ENCODE measurements around the gene CTSS.
A peak's percentile ranks its signal among the peaks of the same experiment; 100 is the strongest.

The CTSS gene

DNA sequence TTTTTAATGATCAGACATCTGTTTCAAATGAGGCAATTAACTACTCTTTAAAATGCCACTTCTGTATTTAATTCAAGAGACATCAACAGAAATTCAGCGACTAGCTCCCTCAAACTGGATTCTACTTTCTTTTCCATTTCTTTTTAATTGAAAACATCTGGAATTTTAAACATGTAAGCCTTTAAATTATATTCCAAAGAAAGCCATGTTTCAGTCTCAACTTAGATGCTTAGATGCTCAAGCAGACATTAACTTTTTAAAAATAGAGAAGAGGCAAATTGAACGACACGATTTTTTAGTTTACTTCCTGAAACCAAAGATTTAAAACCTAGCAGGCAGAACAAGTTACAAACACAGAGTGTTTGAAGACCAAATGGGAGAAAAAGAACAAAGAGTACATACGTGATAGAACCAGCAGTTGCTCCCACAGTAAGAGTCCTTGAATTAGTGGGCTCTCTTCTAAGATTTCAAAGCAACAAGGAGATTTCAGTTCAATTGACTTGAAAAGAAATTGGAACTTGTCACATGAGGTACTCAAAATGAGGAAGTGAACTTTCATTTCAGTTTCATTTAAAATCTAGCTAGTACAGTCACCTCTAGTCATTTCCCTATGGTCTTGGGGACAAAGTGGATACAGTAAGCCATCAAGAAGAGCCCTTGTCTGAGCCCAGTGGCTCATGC lies at the start of gene CTSS:
TSS of gene CTSS (minus strand) at position 483 of the 681 bp plus-strand sequence. CDS start 1,015 bp downstream, outside the sequence.
- TF ChIP-seq, protein P1, sequence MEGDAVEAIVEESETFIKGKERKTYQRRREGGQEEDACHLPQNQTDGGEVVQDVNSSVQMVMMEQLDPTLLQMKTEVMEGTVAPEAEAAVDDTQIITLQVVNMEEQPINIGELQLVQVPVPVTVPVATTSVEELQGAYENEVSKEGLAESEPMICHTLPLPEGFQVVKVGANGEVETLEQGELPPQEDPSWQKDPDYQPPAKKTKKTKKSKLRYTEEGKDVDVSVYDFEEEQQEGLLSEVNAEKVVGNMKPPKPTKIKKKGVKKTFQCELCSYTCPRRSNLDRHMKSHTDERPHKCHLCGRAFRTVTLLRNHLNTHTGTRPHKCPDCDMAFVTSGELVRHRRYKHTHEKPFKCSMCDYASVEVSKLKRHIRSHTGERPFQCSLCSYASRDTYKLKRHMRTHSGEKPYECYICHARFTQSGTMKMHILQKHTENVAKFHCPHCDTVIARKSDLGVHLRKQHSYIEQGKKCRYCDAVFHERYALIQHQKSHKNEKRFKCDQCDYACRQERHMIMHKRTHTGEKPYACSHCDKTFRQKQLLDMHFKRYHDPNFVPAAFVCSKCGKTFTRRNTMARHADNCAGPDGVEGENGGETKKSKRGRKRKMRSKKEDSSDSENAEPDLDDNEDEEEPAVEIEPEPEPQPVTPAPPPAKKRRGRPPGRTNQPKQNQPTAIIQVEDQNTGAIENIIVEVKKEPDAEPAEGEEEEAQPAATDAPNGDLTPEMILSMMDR (IDR thresholded peaks at IDR 0.05; ENCODE audit: low read depth, low read length) = no peak
- H3K4me3 ChIP-seq (ENCODE audit: low read depth, low read length) = peak within 1 kb of the TSS; percentile 38

DNA sequence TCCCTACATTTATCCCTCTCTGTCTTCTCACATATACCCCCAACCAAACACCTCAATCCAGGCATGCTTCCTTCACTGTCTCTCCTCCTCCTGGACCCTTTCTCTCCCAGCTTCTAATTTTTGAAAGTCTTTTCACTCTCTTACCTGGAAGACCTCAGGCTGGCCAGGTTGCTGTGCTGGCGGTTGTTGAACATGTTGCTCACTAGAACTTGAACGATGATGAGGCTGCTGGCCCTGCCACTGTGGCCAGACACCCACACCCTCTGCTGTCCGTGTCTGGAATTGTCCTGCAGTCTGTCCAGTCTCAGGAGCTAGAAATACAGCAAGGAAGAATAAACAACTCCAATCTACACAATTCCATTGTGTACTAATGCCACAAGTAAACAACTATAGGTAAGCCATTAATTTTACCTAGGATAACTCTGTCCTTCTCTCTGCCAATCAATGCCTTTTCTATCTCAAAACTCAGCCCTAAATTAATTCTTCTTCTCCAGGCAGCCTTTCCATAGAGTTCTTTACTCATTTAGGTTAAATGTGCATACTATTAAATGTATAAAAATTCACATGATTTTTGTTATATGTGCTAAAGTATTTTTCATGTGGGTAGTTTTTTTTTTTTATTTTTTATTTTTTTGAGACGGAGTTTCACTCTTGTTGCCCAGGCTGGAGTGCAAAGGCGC lies 47.6 kb upstream of the CTSS start:
- no peak overlapping the region for H3K4me3 ChIP-seq (ENCODE audit: low read depth, low read length)
- TF ChIP-seq, protein P1 (IDR thresholded peaks at IDR 0.05; ENCODE audit: low read depth, low read length) = peak; percentile 90

DNA sequence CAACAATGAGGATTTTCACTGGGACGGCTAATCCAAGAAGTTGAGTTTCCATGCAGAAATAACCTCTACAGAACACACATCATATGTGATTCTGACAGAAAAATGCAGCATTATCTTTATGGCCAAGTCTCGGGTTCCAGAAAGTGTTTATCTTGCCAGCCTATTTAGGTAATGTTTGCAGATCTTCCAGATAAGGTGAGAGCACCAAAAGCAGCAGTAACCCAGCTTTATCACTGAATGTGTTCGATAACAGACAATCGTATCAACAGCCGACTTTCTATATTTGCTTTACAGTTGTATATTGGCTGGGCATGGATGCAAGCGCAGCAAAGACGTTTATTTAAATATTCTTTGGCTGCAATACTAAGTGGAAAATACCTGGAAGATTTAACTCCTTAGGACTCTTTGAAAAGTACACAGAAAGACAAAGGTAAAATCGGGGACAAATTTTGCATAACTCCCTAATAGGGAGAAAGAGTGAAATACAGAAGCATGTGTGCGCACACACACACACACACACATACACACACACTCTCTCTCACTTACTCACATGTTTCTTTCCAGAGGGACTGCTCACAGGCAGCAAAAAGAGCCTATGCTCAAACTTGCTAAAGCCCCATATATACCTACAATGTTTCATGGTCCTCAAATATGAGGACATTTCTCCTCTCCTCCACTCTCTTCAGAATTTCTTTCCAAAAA lies 45.5 kb upstream of the CTSS start:
- no peak overlapping the region for H3K4me3 ChIP-seq (ENCODE audit: low read depth, low read length)

DNA sequence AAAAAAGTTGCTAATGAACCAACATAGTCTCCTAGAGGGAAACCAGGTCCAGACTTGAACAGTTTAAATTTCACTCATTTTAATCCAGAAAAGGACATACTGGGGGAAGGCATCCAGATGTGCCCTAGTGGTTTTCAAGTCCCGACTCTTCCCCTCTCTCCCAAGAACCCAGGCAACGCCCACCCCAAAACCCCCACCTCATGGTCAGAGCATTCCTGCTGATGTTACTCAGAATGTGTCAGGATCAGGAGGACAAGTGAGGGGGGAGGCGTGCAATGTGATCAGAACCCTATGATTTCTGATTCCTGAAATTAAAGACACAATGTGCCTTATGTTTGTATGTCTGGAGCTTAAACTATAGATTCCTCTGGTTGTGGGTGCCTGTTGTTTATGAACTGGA lies 44.1 kb upstream of the CTSS start:
- TF ChIP-seq, protein P1 (IDR thresholded peaks at IDR 0.05; ENCODE audit: low read depth, low read length) = no peak
- no peak overlapping the region for H3K4me3 ChIP-seq (ENCODE audit: low read depth, low read length)

More for the DNA sequence above, 45.5 kb upstream of the CTSS start:
- TF ChIP-seq, protein P1 (IDR thresholded peaks at IDR 0.05; ENCODE audit: low read depth, low read length) = no peak

DNA sequence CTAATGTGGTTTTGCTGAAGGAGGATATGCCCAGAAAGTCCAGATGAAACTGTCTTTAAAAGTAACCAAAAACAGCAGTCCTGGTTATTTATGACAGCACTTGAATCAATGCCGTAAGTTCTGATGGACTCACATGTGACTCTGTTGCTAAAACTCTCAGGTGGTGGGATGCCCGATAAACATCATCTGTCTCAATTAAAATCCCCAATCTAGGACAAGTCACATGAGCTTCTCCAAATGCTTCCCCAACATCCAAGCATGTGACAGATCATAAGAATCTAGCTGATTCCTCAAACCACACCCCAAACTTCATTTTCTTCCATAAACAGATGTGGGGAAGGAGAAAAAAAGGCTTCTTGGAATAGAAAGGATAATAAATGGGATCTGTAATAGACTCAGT lies 43.3 kb upstream of the CTSS start:
- H3K4me3 ChIP-seq (ENCODE audit: low read depth, low read length) = no peak overlapping the region; the same call in 1 of the 2 replicates
- TF ChIP-seq, protein P1 (IDR thresholded peaks at IDR 0.05; ENCODE audit: low read depth, low read length) = no peak

DNA sequence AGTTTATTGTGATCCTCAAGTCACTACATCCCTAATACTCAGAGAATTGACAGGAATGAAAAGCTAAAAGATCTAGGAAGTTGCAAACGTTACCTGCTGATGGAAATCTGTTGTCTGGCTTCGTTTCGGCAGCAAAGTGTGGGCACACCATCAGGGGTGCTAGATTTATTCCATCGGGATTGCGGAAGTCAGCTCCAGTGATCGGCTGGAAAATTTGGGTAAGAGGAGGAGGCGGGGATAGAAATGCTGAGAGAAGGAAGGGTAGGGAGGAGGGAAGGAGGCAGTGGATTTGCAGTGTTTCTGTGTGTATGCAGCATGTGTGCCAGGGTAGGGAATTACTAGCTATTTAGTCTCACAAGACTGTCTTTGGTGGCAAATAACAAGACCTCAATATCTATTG lies 42.5 kb upstream of the CTSS start, which contains the start of gene CTSK:
TSS of gene CTSK (minus strand) at position 140 of the 400 bp plus-strand sequence. CDS start 1,455 bp downstream, outside the sequence.
- H3K4me3 ChIP-seq (ENCODE audit: low read depth, low read length) = peak within 1 kb of the TSS; percentile 58
- TF ChIP-seq, protein P1 (IDR thresholded peaks at IDR 0.05; ENCODE audit: low read depth, low read length) = no peak

Data from WI38 (cell line).